ENCODE measurements around the gene SLC22A23.

Gene SLC22A23

GRCh38 chr6:3454273-3455010 is 2.4 kb downstream of the SLC22A23 start:
- POLR2A ChIA-PET: interaction anchor here (0.9 to 2.3 kb wide), 4 partner anchors 11 to 72 kb away, joined by 3 to 14 read pairs (median 4); no protein-coding TSS in a partner anchor
- CTCF ChIA-PET: interaction anchor here (0.6 to 2.8 kb wide), 12 partner anchors 10 to 560 kb away, joined by 3 to 11 read pairs (median 4); no protein-coding TSS in a partner anchor

GRCh38 chr6:3453413-3454272 is 3.2 kb downstream of the SLC22A23 start:
- ChIA-PET CTCF (interaction anchor here (0.5 to 2.8 kb wide), 12 partner anchors 10 to 279 kb away, joined by 3 to 11 read pairs (median 5); no protein-coding TSS in a partner anchor), POLR2A (interaction anchor here (1.3 to 2.3 kb wide), 3 partner anchors 10 to 38 kb away, joined by 3 to 14 read pairs (median 5); no protein-coding TSS in a partner anchor)
- peaks cover 4% of the 10 kb centered on the region; the same call in 1 of the 2 replicates for H3K4me1 ChIP-seq (ENCODE audit: control insufficient read depth, insufficient read depth, low read length)
- TF ChIP-seq ZNF133 (tag by site-specific recombination; IDR thresholded peaks at IDR 0.05): no peak
- peak; percentile 13; the same call in 1 of the 2 replicates for TF ChIP-seq ZNF654 (tag by site-specific recombination; IDR thresholded peaks at IDR 0.05; ENCODE audit: low read depth)
- no peak for TF ChIP-seq ZNF621 (tag by site-specific recombination; IDR thresholded peaks at IDR 0.05)
- no peak for TF ChIP-seq ZNF366 (tag by site-specific recombination; conservative IDR thresholded peaks at IDR 0.05)
- 0 out of 2 replicates have a peak, but pooled peaks have one; percentile 35 for TF ChIP-seq ZSCAN16 (tag by site-specific recombination; IDR thresholded peaks at IDR 0.05)
- no peak overlapping the region for H3K4me3 ChIP-seq (ENCODE audit: low read depth, low read length)
- peaks cover 4 to 6% of the 10 kb centered on the region in 2 experiments; a peak in 2 of 3 replicates for H3K36me3 ChIP-seq (ENCODE audit: control insufficient read depth in 2 of 2, insufficient read depth in 1 of 2, low read length in 2 of 2)
- no peak overlapping the region; the same call in 1 of the 2 replicates for H3K27ac ChIP-seq (ENCODE audit: extremely low read depth, low read depth, low read length)
- H3K9me3 ChIP-seq (ENCODE audit: control insufficient read depth, insufficient read depth, low read depth, low read length): no peaks in the 10 kb centered on the region

More at GRCh38 chr6:3454273-3455010, 2.4 kb downstream of the SLC22A23 start:
- Histone ChIP-seq H3K27ac (ENCODE audit: extremely low read depth, low read depth, low read length) (no peak overlapping the region), H3K9me3 (ENCODE audit: control insufficient read depth, insufficient read depth, low read depth, low read length) (no peaks in the 10 kb centered on the region), H3K36me3 (ENCODE audit: control insufficient read depth in 2 of 2, insufficient read depth in 1 of 2, low read length in 2 of 2) (peaks cover 4 to 6% of the 10 kb centered on the region in 2 experiments; a peak in 2 of 3 replicates), H3K4me3 (ENCODE audit: low read depth, low read length) (peak overlapping the region; percentile 86), H3K4me1 (ENCODE audit: control insufficient read depth, insufficient read depth, low read length) (peaks cover 5% of the 10 kb centered on the region; the same call in 1 of the 2 replicates)
- TF ChIP-seq ZNF610 (tag by site-specific recombination; IDR thresholded peaks at IDR 0.05; ENCODE audit: borderline replicate concordance) (no peak), ZNF629 (tag by site-specific recombination; IDR thresholded peaks at IDR 0.05) (0 out of 2 replicates have a peak, but pooled peaks have one; percentile 27), ATF2 (tag by site-specific recombination; IDR thresholded peaks at IDR 0.05; ENCODE audit: low read depth) (peak; percentile 30; the same call in 1 of the 2 replicates), ZNF18 (tag by site-specific recombination; IDR thresholded peaks at IDR 0.05) (peak; percentile 38; the same call in 1 of the 2 replicates), KLF16 (tag by site-specific recombination; IDR thresholded peaks at IDR 0.05) (no peak)

- TF ChIP-seq SALL2 (tag by site-specific recombination; IDR thresholded peaks at IDR 0.05; ENCODE audit: borderline replicate concordance): no peak
- no peak for TF ChIP-seq YY1 (tag by site-specific recombination; IDR thresholded peaks at IDR 0.05)
- TF ChIP-seq ZNF785 (tag by site-specific recombination; IDR thresholded peaks at IDR 0.05): no peak
- no peak for TF ChIP-seq ZNF701 (tag by site-specific recombination; IDR thresholded peaks at IDR 0.05)
- TF ChIP-seq ZNF521 (tag by site-specific recombination; IDR thresholded peaks at IDR 0.05): no peak
- no peak for TF ChIP-seq ZBTB6 (tag by site-specific recombination; IDR thresholded peaks at IDR 0.05)
- 0 out of 2 replicates have a peak, but pooled peaks have one; percentile 7 for TF ChIP-seq PRDM1 (tag by site-specific recombination; IDR thresholded peaks at IDR 0.05)
- H3K4me1 ChIP-seq (ENCODE audit: control insufficient read depth, insufficient read depth, low read length): no peaks in the 10 kb centered on the region; the same call in 1 of the 2 replicates
- no peak overlapping the region for H3K4me3 ChIP-seq (ENCODE audit: low read depth, low read length)
- H3K27ac ChIP-seq (ENCODE audit: extremely low read depth, low read depth, low read length): no peak overlapping the region
- H3K9me3 ChIP-seq (ENCODE audit: control insufficient read depth, insufficient read depth, low read depth, low read length): no peaks in the 10 kb centered on the region
- peaks cover 4 to 6% of the 10 kb centered on the region in 2 experiments; a peak in 2 of 3 replicates for H3K36me3 ChIP-seq (ENCODE audit: control insufficient read depth in 2 of 2, insufficient read depth in 1 of 2, low read length in 2 of 2)
- ChIA-PET POLR2A (interaction anchor here (0.9 kb wide), 1 partner anchor 10 kb away, joined by 3 read pairs; no protein-coding TSS in a partner anchor), CTCF (interaction anchor here (0.5 to 1.0 kb wide), 2 partner anchors 11 to 197 kb away, joined by 3 read pairs; no protein-coding TSS in a partner anchor)
These were observed 5.4 kb downstream of the SLC22A23 start for GRCh38 chr6:3451498-3451897.
